LoVo (cell line): ENCODE data around the gene AK3.

Experiments used
- DNase-seq: peaks from one replicate; pipeline ENCODE4 v3.0.0-alpha.2; 2016; ENCODE audit warnings: low spot score

The AK3 gene

DNA sequence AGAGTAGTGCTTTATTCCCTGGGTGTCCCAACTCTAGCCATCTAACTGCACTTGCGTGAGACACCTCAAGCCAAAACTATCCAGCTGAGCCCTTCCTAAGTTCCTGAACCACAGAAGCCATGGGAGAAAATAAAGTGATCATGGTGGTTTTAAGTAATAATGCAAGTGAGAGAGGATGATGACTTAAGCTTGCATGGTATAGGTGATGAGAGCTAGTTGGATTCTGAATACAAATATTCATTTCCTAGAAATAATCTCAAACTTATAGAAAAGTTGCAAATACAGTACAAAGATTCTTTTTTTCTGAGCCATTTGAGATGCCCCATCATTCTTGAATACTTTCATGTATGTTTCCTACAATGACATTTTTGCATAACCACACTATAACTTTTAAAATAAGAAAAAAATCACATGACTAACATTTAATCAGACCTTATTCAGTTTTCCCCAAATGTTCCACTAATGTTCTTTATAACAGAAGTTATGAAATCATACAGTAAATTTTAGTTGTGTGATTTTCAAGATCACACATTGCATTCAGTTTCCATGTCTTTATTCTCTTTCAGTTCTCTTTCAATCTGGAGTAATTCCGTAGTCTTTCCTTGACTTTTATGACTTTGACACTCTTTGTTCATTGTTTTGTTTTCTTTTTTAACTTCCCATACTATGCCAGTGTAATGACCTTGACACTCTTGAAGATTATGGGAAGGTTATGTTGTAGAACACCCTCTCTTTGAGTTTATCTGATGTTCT lies 5.5 kb upstream of the AK3 start:
- DNase-seq = no peak

DNA sequence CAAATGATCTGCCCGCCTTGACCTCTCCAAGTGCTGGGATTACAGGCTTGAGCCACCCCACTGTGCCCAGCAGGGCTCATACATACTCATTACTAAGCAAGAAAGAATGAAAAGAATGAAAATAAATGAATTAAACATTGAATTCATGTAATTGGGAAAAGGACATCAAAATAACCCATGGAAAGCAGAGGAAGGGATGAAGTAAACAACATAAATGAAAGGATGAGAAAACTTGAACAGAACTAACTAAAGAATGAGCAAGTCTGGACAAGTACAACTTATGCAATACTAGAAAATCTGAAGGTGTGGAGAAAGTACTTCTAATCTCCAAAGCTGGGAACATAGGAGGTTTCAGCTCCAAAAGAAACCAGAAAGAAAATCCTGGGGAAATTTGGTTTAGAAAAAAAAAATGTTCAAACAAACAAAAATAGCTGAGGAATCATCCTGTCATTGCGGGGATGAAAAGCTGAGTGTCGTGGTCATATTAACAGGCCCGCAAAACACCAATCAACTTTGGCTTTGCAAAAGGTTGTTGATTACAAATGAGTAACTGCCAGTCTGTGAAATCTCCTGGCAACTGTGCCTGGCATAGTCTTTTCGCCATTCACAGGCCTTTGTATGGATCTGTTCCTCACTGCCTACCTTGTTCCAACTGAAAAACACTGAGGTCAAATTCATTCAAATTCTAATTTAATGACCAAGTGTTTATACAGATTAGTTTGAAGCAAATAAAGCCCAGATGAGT lies 2.3 kb upstream of the AK3 start:
- peak; percentile 11 for DNase-seq

DNA sequence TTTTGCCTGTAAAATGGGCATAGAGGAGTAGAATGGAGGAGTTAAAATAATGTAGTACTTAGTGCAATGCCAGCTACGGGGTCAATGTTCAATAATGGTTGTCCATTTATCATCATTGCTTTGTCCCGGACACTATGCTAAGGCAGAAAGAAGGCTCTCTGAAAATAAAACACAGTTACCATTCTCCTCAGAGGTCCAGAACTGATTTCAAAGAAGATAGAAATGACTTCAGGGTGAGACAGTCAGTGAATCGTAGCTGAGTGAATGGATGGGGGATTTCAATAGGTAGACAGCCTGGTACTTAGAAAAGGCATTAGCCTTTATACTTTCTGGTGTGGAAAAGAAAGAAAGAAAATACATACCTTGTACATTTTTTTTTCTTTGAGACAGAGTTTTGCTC lies 1.2 kb upstream of the AK3 start:
- no peak for DNase-seq

DNA sequence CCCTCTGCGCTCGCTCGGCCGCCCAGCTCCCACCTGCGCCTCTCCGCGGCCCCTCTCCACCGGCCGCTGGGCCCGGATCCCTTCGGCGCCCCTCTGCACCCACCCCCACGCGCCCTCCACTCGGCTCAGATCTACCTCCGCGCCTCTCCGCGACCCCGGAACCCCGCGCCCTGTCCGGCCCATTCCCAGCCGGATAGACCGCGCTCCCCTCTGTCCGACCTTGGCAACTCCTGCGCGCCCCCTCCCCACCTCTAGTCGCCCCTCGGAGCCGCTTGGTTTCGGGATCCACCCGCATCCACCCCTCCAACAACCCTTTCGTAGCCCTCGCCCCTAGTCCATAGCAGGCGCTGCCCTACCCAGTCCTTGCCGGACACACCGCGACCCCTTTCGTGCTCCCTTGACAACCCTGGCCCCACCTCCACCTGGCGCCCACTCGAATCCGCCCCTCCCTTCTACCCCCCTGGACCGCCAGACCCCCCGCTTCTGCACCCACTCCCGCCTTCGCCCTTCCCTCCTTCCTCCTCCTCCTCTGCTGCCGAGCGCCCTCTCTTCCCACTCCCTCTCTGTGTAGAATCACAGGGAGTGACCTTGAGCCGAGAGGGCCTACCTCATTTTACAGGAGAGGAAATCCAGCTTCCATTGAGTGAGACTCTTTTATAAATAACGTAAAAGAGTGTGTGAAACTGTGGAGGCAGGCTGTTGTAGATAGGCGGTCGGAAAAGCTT lies 525 bp upstream of the AK3 start:
- peak; percentile 38 for DNase-seq

DNA sequence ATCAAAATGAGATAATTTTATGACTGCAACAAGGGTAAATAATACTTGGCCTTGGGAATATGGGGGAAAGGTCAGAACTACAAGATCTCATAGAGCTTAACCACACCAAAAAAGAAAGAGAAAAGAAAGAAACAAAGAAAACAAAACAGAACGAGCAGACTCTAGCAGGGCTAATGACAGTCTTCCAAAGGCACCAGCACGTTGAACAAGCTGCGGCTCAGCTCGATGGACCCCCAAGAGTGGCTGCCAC lies 689 bp downstream of the AK3 start:
- DNase-seq = peak; percentile 39

DNA sequence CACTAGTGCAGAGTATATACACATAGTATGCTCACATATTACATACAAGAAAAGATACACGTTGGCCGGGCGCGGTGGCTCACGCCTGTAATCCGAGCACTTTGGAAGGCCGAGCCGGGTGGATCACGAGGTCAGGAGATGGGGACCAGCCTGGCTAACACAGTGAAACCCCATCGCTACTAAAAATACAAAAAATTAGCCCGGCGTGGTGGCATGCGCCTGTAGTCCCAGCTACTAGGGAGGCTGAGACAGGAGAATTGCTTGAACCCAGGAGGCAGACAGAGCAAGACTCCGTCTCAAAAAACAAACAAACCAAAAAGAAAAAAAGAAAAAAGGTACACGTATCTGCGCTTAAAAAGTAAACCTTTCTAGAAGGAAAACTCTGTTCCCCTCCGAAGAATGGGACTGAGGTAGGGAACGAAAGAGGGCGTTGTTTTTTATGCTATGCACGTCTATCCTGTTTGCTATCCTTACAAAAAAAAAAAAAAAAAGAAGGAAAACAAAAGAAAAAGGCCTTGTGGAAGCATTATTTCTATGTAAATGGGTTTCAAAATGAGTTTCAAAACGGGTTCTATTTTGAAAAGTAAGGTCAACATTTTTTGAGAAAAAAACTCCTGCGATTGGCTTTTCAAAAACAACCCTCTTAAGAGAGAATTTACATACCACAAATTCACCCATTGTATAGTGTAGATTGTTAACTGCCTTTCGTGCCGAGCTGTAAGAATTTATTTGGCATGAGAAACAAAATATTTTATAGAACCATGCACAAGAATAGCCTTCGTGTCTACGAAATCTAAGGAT lies 1.2 kb downstream of the AK3 start:
- DNase-seq = no peak

DNA sequence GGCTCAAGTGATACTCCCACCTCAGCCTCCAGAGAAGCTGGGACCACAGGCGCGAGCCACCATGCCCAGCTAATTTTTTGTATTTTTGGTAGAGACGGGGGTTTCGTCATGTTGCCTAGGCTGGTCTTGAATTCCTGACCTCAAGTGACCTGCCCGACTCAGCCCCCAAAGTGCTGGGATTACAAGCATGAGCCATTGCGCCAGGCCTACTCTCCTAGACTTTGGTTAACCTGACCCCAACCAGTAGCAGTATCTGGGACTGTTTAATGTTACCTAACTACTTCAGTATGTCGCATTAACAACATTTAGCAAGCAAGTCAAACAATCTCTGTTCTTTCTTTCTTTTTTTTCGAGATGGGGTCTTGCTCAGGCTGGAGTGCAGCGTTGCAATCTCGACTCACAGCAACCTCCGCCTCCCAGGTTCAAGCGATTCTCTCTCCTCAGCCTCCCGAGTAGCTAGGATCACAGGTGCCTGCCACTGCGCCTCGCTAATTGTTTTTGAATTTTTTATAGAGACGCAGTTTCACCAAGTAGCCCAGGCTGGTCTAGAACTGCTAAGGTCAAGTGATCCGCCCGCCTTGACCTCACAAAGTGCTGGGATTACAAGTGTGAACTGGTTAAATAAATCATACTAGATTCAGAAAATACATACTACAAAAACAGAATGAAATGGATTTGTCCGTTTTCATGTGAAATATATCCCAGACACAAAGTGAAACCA lies 2.0 kb downstream of the AK3 start:
- DNase-seq = no peak

DNA sequence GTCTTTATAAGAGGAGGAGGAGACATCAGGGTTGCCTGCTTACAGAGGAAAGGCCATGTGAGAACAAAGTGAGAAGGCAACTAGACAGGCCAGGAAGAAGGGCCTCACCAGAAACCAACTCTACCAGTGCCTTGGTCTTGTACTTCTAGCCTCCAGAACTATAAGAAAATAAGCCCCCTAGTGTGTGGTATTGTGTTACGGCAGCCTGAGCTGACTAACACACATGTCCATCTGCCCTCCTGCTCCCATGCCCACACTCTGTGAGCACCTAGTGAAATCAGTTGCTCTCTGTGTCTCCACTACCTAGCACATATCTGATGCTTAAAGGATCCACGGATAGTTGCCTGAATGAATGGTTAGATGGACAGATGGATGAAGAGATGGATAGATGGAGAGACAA lies 6.9 kb downstream of the AK3 start:
- no peak for DNase-seq

DNA sequence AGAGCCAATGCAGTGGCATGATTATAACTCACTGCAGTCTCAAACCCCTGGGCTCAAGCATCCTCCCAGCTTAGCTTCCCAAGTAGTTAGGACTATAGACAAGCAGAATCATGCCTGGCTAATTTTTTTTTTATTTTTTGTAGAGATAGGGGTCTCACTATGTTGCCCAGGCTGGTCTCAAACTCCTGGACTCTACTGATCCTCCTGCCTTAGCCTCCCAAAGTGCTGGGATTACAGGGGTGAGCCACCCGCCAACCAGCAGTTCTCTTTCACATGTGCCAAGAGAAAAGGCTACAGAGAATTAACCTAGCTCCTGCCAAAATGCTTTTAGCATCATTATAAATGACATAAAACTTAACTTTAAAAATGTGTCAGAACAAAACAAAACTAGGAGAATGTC lies 8.1 kb downstream of the AK3 start:
- no peak for DNase-seq

DNA sequence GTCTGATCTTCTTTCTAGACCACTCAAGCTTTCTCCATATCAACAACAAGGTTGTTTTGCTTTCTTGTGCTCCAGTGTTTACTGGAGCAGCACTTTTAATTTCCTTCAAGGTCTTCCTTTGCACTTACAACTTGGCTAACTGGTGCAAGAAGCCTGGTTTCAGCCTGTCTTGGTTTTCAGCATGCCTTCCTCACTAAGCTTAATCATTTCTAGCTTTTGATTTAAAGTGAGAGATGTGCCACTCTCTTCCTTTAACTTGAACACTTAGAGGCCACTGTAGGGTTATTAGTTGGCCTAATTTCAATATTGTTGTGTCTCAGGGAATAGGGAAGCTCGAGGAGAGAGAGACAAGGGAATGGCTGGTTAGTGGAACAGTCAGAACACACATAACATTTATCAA lies 13.4 kb downstream of the AK3 start:
- no peak for DNase-seq

DNA sequence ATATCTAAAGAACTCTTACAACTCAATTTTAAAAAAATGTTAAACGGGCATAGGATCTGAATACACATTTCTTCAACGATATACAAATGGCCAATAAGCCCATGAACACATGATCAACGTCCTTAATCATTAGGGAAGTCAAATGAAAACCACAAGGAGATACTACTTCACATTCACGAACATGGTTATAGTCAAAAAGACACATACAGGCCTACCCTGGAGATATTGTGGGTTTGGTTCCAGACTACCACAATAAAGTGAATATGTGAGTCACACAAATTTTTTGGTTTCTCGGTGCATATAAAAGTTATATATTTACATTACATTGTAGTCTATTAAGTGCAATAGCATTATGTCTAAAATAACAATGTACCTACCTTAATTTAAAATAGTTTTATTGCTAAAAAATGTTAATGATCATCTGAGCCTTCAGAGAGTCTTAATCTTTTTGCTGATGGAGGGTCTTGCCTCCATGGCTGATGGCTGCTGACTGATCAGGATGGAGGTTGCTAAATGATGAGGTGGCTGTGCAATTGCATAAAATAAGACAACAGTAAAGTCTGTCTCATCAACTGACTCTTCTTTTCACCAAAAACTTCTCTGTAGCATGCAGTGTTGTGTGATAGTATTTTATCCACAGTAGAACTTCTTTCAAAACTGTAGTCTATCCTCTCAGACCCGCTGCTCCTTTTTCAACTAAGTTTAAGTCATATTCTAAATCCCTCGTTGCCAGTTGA lies 15.1 kb downstream of the AK3 start:
- no peak for DNase-seq

DNA sequence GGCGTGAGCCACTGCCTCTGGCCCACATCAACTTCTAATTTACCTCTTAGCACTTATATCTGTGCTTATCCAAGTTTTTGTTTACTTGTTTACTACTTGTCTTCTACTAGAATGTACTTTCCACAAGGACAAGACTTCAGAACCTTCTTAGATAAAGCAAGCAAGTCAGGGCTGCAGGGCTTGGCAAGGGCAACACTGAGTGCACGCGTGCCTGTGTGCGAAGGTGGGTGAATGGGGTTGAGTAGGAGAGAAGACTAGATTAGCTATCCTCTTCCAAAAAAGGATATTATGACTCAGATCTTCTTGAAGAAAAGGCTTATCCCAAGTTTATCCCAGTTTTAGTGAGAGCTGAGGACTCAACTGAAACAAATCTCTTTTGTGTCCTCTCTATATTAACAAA lies 19.3 kb downstream of the AK3 start:
- no peak for DNase-seq

DNA sequence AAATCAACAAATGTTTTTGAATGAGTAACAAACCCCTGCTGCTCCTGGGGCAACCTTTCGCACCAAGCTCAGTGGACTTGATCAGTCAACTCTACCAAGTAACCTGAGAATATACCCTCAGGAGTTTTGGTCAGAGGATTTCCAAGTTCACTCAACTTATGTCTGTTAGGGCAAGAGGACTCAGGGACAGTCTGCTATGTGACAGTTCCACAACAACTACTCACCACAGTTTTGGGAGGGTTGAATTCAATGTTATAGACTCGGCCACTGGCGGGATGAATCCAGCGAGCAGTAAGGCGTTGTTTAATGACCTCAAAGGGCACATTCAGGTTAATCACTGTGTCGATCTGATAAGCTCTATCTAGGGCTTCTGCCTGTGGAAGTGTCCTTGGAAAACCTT lies 22.1 kb downstream of the AK3 start:
- DNase-seq = no peak

DNA sequence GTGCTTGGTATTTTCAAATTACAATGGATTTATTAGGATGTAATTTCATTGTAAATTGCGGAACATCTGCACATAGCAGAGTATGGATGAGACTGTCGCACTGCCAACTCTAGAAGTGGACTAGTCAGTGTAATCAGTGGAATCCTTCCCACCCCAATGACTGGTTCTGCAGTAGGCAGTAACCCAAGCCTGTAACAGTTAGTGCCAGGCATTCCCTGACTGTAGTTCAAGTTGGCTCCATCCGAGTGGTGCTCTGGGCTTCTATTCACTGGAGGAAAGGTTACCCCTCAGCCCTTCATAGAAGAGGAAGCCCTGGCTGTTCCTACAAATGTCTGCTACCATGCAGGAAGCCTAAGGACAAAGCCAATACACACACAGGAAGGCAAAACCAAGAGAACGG lies 23.2 kb downstream of the AK3 start:
- DNase-seq = no peak

DNA sequence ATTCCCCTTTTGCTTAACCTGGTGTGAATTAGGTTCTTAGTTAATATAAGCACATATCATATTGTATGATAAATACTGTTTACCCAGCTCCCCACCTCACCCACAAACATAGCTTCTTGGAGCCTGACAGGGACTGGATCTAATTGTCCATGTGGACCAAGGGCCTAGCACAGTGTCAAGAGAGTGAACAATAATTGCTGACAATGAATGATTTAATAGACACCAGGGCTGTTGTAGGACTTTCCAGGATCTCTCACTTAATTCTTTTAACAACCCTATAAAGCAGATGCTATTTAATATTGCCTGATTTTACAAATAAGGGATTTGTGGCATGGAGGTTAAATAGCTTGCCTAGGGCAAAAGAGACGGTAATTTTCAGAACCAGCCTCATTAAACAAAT lies 24.8 kb downstream of the AK3 start:
- DNase-seq = no peak

DNA sequence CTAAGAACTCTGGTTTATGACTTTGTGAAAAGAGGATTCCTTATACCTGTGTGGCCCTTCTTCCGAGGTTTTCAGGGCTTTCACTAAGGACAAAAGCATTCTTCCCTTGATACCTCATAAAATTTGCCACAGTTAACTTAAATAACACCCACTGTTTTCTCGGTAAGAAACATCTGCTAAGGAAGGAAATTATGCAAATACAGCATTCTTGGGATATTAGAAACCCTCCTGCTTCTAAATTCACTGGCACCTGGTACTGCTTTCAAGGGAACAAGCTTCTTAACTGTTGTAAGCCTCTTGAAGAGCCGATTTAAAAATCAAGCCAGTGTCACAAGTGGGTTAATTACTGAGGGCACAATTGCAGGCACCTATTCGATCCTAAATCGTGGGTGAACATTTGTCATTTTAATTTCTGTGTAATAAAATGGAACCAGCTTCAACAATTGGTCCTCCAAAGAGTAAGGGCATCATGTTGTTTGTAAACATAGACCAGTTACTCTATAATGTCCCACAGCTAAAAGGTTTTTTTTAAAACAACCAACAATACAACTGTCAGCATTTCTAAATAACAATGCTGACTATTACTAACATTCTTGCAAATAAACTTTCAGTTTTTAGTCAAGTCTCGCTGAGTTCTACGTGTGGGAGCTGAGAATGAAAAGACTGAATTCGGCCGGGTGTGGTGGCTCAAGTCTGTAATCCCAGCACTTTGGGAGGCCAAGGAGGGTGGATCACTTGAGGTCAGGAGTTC lies 26.6 kb downstream of the AK3 start:
- DNase-seq = no peak

DNA sequence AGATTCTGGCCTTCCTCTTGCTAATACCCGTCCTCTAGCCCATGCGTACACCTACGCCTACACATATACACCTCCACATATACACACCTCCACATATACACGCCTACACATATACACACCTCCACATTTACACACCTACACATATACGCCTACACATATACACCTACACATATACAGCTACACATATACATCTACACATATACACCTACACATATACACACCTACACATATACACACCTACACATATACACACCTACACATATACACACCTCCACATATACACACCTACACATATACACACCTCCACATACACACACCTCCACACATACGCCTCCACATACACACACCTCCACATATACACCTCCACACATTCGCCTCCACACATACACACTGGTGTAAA lies 27.2 kb downstream of the AK3 start:
- DNase-seq = no peak

DNA sequence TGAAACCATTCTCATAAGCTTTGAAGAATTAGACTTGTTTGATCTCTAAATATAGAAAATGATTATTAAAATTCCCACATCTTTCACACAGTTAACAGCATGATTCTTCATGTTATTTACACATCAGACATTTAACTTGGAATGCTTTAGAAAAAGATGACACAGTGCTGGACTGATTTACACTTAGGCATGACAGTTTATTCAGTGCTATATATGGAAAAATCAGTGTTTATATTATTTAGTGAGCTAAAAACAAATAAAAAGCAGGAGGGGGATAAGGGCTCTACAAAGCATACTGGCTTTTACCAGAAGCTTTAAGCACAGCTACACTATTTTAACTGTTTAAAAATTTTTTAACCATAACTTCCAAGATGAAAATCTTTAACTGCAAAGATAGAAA lies 31.6 kb downstream of the AK3 start:
- no peak for DNase-seq

DNA sequence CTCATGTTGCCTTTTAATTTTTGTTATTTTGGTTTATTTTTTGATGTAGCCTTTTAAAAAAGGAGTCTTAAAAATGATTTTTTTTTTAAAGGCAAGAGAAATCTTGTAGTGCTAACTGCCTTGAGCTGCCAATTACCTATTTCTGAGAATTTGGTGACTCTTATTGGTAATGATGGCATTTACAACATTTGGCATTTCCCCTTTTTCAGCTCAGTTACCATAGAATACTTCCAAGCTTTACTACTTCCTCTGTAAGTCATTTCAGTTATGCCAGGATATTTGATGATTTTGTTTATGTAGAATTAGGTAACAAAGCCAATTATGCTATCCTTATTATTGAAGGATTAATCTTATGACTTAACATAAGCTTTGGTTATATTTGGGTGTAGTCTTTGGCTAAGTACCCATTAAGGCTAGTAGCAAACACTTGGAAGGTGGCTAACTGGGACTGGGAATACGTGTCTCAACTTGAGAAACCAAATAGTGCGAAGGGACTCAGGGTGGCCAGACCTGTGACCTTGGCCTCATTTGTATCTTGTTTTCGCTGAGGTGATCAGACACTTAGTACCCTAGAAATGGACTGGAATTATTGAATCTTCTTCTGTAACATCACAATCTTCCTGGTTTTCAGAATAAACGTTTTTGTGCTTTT lies 33.9 kb downstream of the AK3 start:
- DNase-seq = no peak

DNA sequence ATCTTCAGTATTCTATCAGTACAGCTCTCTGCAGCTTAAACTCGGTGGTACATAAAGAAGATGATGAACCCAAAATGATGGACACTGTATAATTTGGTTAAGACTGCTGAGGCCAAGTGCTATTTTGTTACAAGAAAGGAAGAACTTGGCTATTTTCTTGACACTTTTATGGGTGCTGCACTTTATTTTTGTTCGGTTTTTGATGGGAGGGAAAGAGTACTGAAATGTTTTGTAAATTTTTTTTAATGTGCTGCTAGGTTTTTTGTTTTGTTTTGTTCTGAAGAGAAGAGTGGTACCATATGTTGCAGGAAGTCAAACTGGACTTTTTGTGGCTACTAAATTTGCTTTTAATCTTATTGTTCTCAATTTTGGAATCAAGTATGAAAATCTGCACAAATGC lies 35.0 kb downstream of the AK3 start:
- DNase-seq = no peak
